ENCODE data around the gene CRX. TPM values are rescaled to one million over a fixed set of nuclear protein-coding genes. Genes with fewer than 3 reads are reported as not detected.

CRX gene
- total and polyA plus RNA-seq, 2 of the 13 experiments (the other 11 are each of a cell fraction or from before 2014, with no cell fraction given) = not detected

DNA sequence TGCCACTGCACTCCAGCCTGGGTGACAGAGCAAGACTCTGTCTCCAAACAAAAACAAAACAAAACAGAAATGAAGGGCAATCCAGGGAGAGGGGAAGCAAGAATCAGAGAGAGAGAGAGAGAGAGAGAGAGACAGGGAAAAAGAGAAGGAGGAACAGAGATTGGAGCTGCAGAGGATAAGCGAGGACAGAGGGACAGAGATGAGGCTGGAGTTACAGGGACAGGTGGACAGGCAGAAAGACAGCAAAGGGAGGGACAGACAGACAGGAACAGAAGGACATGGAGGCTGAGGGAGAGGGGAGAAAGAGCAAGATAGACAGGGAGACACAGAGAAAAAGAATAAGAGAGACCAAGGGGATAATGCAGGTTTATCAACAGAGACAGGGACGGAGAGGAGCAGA lies 1.3 kb upstream of the CRX start:
- no peak for TF ChIP-seq IRF2 (CRISPR knock-in tag; IDR thresholded peaks at IDR 0.05)
- no peak for TF ChIP-seq ZNF878 (CRISPR knock-in tag; IDR thresholded peaks at IDR 0.05)
- no peak for TF ChIP-seq SP1 (IDR thresholded peaks at IDR 0.05)
- no peak for TF ChIP-seq SP1 (CRISPR knock-in tag; IDR thresholded peaks at IDR 0.05)
- no peak for TF ChIP-seq NCOR1 (IDR thresholded peaks at IDR 0.05; ENCODE audit: borderline replicate concordance, low read length)
- no peak for TF ChIP-seq ZNF749 (CRISPR knock-in tag; IDR thresholded peaks at IDR 0.05; ENCODE audit: borderline replicate concordance)
- TF ChIP-seq PRDM15 (CRISPR knock-in tag; IDR thresholded peaks at IDR 0.05) = no peak
- TF ChIP-seq NR3C1 (CRISPR knock-in tag; IDR thresholded peaks at IDR 0.05) = no peak
- intact Hi-C loops (cut with micrococcal nuclease; ENCODE audit: unreplicated experiment) = no loop called here
- DNase-seq (ENCODE audit: low spot score) = no peak
- in situ Hi-C loops (cut with HindIII; ENCODE audit: extremely low pct_ligation_motif_present, low pct_unique_long_range_greater_than_20kb) = no loop called here
- H3K36me3 ChIP-seq (replicated peaks in 1 of 2; ENCODE audit: control insufficient read depth in 1 of 2, insufficient read depth in 2 of 2, low read length in 2 of 2) = no peaks in the 10 kb centered on the region
- FAIRE-seq = no peak
- ATAC-seq = no peak
- no peak overlapping the region for H3K4me3 ChIP-seq (replicated peaks in 1 of 3; ENCODE audit: insufficient read depth in 1 of 3, low read depth in 2 of 3, low read length in 3 of 3)
- CTCF ChIA-PET (ENCODE audit: low intra/inter-chr PET ratio, low total read pairs) = no interaction called here
- H3K27ac ChIP-seq (ENCODE audit: extremely low read length, insufficient read depth, low read length) = no peak overlapping the region
- H4K20me1 ChIP-seq (ENCODE audit: insufficient read depth, low read length) = no peaks in the 10 kb centered on the region
- peaks cover 2 to 26% of the 10 kb centered on the region in 2 experiments; a peak in 3 of 5 replicates for H3K27me3 ChIP-seq (ENCODE audit: control insufficient read depth in 1 of 2, insufficient read depth in 2 of 2, low read length in 2 of 2)
- no peaks in the 10 kb centered on the region for H3K79me2 ChIP-seq (ENCODE audit: insufficient read depth, low read length)
- no peak overlapping the region for H3K4me2 ChIP-seq (ENCODE audit: low read depth, low read length)
- no peak overlapping the region for H2AFZ ChIP-seq (ENCODE audit: low read length)
- peaks cover 16% of the 10 kb centered on the region; the same call in 1 of the 2 replicates for H3K4me1 ChIP-seq (ENCODE audit: insufficient read depth, low read length)
- WGBS (ENCODE audit: low lambda C conversion rate) = 45% methylated on average over 2 of the region's 2 CpGs
- no TSS peak for BruUV-seq (replicated peaks)
- POLR2A ChIA-PET = no interaction called here
- no peaks in the 10 kb centered on the region for H3K9me3 ChIP-seq (ENCODE audit: low read length)
- no peak overlapping the region for H3K9ac ChIP-seq (ENCODE audit: insufficient read depth, low read depth, low read length)

All from HepG2 (cell line).